Panc1 (cell line): ENCODE results near the gene DEDD. TPM values are rescaled to one million over a fixed set of nuclear protein-coding genes. Genes with fewer than 3 reads are reported as not detected.

Experiments used
- ATAC-seq: fragments of 200-7000 bp; cut with Tn5 transposase; 2 replicates; pipeline ENCODE4 v1.9.1; 2020; ENCODE audit warnings: mild to moderate bottlenecking, moderate library complexity
- BruUV-seq: library from RNA; stranded (reverse); fragments of 400-500 nt; replicated peaks from 2 replicates; lab custom pipeline; 2021; lab: Mats Ljungman, UMichigan
- CTCF ChIA-PET: fragments of 300-600 bp; sonication (Branson Sonifier 250); formaldehyde crosslinking; loops from one replicate; lab custom pipeline; 2022; ENCODE audit warnings: antibody characterized with exemption; lab: Charles Lee
- POLR2A ChIA-PET: fragments of 300-600 bp; sonication (Branson Sonifier 250); formaldehyde crosslinking; loops from one replicate; lab custom pipeline; 2022; ENCODE audit warnings: antibody characterized with exemption; lab: Charles Lee
- DNase-seq: peaks from one replicate; pipeline ENCODE4 v3.0.0-alpha.2; 2010; ENCODE audit warnings: low read depth, low spot score
- H3K27ac ChIP-seq: 2 replicates; pipeline ENCODE4 v1.5.1; 2011; ENCODE audit warnings: mild to moderate bottlenecking, low read length, inconsistent platforms
- H3K27me3 ChIP-seq: fragments of 200-500 bp; sonication (Bioruptor generic); 2 replicates; pipeline ENCODE4 v1.6.0; 2014; ENCODE audit warnings: low read length, inconsistent platforms; ENCODE audit not compliant: control insufficient read depth, insufficient read depth
- H3K36me3 ChIP-seq: fragments of 200-500 bp; sonication (Bioruptor generic); 2 replicates; pipeline ENCODE4 v1.5.1; 2014; ENCODE audit warnings: inconsistent platforms, mild to moderate bottlenecking, low read length, moderate library complexity; ENCODE audit not compliant: control insufficient read depth, insufficient read depth
- H3K4me1 ChIP-seq: 2 replicates; pipeline ENCODE4 v1.5.1; 2011; ENCODE audit warnings: inconsistent platforms, mild to moderate bottlenecking, low read length, moderate library complexity; ENCODE audit not compliant: control insufficient read depth, insufficient read depth
- H3K4me3 ChIP-seq, 2 experiments: 2 replicates each; pipeline ENCODE4 v1.5.1; 2011 to 2012; ENCODE audit warnings: low read depth in 2 of 2, low read length in 2 of 2, mild to moderate bottlenecking in 2 of 2, inconsistent platforms in 1 of 2, moderate library complexity in 1 of 2
- H3K9me3 ChIP-seq: fragments of 200-500 bp; sonication (Bioruptor generic); 2 replicates; pipeline ENCODE4 v1.5.1; 2014; ENCODE audit warnings: low read depth, mild to moderate bottlenecking, inconsistent platforms, low read length, moderate library complexity; ENCODE audit not compliant: control insufficient read depth, insufficient read depth
- CTCF ChIP-seq: fragments of 450-650 bp; IDR thresholded peaks from 2 replicates; pipeline ENCODE4 v1.5.1; 2017; ENCODE audit warnings: mild to moderate bottlenecking
- POLR2AphosphoS5 ChIP-seq: IDR thresholded peaks from 2 replicates; pipeline ENCODE4 v1.6.1; 2012; ENCODE audit warnings: mild to moderate bottlenecking, low read depth, low read length, moderate library complexity
- REST ChIP-seq, 2 experiments: IDR thresholded peaks; 2 replicates each; pipeline ENCODE4 v1.6.1; 2011 to 2012; ENCODE audit warnings: low read depth in 2 of 2, control low read depth in 1 of 2, low read length in 1 of 2, mild to moderate bottlenecking in 1 of 2, moderate library complexity in 1 of 2; ENCODE audit not compliant: insufficient read depth in 1 of 2
- SIN3A ChIP-seq: IDR thresholded peaks from 2 replicates; pipeline ENCODE4 v1.6.1; 2012; ENCODE audit warnings: low read depth, mild to moderate bottlenecking, low read length, moderate library complexity, borderline replicate concordance; ENCODE audit not compliant: insufficient read depth
- TCF7L2 ChIP-seq: IDR thresholded peaks from 2 replicates; pipeline ENCODE4 v1.6.1; 2011; ENCODE audit warnings: mild to moderate bottlenecking, low read depth, low read length, inconsistent platforms
- in situ Hi-C: cut with HindIII; loops from 2 replicates; pipeline ENCODE4 v1.10.0; 2016; ENCODE audit warnings: low sequenced_read_pairs, low pct_unique_long_range_greater_than_20kb
- intact Hi-C: fragments of 100-400 bp; cut with micrococcal nuclease; formaldehyde crosslinking; loops from one replicate; pipeline ENCODE4 v1.10.0; 2022; ENCODE audit not compliant: unreplicated experiment
- total RNA-seq: library from RNA; stranded (reverse); gene quantifications from one replicate; pipeline ENCODE4 v1.2.1, GENCODE V29; 2021; ENCODE audit not compliant: unreplicated experiment

DEDD gene
- total RNA-seq, 1 experiment from 2014 or later = 42.5 TPM

GRCh38 chr1:161084597-161084988, 47.9 kb downstream of the DEDD start:
- intact Hi-C loops = no loop called here
- TF ChIP-seq SIN3A = no peak
- TF ChIP-seq CTCF = no peak
- no peak for TF ChIP-seq REST (IDR thresholded peaks at IDR 0.05; ENCODE audit: insufficient read depth in 1 of 2, low read depth in 2 of 2, low read length in 1 of 2)
- TF ChIP-seq TCF7L2 = no peak
- TF ChIP-seq POLR2AphosphoS5 = no peak
- peaks cover 4% of the 10 kb centered on the region; the same call in 1 of the 2 replicates for H3K4me1 ChIP-seq
- no peak overlapping the region for H3K27ac ChIP-seq
- H3K27me3 ChIP-seq = no peaks in the 10 kb centered on the region
- in situ Hi-C loops = no loop called here
- no peak for ATAC-seq
- no peak overlapping the region for H3K4me3 ChIP-seq
- no peaks in the 10 kb centered on the region for H3K36me3 ChIP-seq
- no peaks in the 10 kb centered on the region for H3K9me3 ChIP-seq
- DNase-seq = no peak
- ChIA-PET CTCF (interaction anchor here (0.6 kb wide), 1 partner anchor 125 kb away, joined by 15 read pairs; no protein-coding TSS in a partner anchor), POLR2A (no interaction called here)
- BruUV-seq = no TSS peak

GRCh38 chr1:161083748-161084596, 48.5 kb downstream of the DEDD start:
- Histone ChIP-seq H3K4me3 (no peak overlapping the region), H3K9me3 (no peaks in the 10 kb centered on the region), H3K27me3 (no peaks in the 10 kb centered on the region), H3K27ac (no peak overlapping the region), H3K36me3 (no peaks in the 10 kb centered on the region), H3K4me1 (peaks cover 4% of the 10 kb centered on the region; the same call in 1 of the 2 replicates)
- intact Hi-C loops = no loop called here
- TF ChIP-seq POLR2AphosphoS5 (no peak), CTCF (no peak)
- no peak for ATAC-seq
- no TSS peak for BruUV-seq
- CTCF ChIA-PET = interaction anchor here (0.6 kb wide), 1 partner anchor 124 kb away, joined by 15 read pairs; no protein-coding TSS in a partner anchor
- no peak for DNase-seq
- in situ Hi-C loops = no loop called here
- POLR2A ChIA-PET = no interaction called here
